Measurements from ENCODE around the gene GM2A.

DNA sequence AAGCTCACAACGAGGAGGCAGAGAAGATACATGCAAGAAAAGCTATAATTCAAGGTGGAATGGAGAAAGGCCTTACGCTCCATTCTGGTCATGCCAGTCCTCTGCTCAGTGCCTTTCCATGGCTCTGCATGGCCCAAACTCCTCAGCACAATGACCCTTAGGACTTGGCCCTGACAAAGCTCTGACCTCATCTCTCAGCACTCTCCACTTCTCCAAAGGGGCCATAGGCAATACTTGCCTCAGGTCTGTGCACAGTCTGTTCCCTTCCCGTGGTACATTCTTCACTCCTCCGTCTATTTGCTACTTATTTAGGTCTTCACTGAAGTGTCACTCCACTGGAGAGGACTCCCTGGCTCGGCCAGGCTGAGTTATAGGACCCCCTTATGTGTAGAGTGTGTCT lies 25.9 kb downstream of the GM2A start:
- TF ChIP-seq, protein P1, sequence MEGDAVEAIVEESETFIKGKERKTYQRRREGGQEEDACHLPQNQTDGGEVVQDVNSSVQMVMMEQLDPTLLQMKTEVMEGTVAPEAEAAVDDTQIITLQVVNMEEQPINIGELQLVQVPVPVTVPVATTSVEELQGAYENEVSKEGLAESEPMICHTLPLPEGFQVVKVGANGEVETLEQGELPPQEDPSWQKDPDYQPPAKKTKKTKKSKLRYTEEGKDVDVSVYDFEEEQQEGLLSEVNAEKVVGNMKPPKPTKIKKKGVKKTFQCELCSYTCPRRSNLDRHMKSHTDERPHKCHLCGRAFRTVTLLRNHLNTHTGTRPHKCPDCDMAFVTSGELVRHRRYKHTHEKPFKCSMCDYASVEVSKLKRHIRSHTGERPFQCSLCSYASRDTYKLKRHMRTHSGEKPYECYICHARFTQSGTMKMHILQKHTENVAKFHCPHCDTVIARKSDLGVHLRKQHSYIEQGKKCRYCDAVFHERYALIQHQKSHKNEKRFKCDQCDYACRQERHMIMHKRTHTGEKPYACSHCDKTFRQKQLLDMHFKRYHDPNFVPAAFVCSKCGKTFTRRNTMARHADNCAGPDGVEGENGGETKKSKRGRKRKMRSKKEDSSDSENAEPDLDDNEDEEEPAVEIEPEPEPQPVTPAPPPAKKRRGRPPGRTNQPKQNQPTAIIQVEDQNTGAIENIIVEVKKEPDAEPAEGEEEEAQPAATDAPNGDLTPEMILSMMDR (IDR thresholded peaks at IDR 0.05) = no peak
- TF ChIP-seq POLR2A (IDR thresholded peaks at IDR 0.05; ENCODE audit: low read depth) = no peak

Measured in esophagus muscularis mucosa (tissue), 3 donors.